ENCODE measurements around the gene BIRC3.

DNA sequence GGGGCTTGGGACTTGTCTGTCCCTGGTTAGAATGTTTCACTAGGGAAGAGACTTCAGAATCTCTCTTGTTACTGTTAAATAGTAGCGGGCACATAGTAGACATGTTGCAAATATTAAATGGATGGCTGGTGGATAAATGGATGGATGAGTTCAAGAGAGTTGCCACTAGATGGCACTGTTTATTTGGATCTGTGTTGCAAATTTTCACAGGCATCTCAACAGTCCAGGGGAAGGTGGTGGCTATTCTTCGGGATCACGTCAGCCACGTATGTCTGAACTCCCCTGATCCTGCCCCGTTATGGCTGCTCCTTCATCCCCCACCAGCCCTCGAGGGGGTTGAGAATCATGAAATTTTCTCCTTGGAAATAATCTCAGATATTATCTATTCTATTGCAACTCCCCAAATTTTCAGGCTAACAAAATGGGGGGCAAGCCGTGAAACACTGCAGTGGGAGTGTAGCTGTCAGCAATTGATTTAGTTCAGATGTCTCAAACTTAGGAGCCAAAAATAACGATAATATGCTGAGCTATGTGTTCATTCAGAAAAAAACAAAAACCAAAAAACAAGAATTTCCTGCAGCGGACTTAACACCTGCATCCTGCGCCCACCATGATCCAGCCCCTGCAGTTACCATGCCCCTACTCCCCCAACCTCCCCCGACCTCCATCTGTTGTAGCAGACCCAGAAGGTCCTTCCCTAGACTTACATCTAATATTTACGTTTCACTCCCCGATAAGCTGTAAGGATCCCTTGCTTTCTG is 29.1 kb upstream of the BIRC3 start:
- TF ChIP-seq, protein P1, sequence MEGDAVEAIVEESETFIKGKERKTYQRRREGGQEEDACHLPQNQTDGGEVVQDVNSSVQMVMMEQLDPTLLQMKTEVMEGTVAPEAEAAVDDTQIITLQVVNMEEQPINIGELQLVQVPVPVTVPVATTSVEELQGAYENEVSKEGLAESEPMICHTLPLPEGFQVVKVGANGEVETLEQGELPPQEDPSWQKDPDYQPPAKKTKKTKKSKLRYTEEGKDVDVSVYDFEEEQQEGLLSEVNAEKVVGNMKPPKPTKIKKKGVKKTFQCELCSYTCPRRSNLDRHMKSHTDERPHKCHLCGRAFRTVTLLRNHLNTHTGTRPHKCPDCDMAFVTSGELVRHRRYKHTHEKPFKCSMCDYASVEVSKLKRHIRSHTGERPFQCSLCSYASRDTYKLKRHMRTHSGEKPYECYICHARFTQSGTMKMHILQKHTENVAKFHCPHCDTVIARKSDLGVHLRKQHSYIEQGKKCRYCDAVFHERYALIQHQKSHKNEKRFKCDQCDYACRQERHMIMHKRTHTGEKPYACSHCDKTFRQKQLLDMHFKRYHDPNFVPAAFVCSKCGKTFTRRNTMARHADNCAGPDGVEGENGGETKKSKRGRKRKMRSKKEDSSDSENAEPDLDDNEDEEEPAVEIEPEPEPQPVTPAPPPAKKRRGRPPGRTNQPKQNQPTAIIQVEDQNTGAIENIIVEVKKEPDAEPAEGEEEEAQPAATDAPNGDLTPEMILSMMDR (IDR thresholded peaks at IDR 0.05) = peak in 5 of 7 experiments; percentile 57 to 84 (median 78)
- TF ChIP-seq POLR2AphosphoS5 (IDR thresholded peaks at IDR 0.05) (peak in 1 of 3 donors; percentile 76), POLR2A (IDR thresholded peaks at IDR 0.05) (no peak)

Measured in stomach (tissue), 4 donors.